GM12873 (cell line): ENCODE results near the gene CD244.

Experiments used
- CTCF ChIP-seq: IDR thresholded peaks from 2 replicates; pipeline ENCODE4 v1.5.1; 2012; ENCODE audit warnings: low read depth, mild to moderate bottlenecking, moderate library complexity, low read length, control low read depth; ENCODE audit not compliant: insufficient read depth; ENCODE audit errors: missing control alignments

CD244 gene

DNA sequence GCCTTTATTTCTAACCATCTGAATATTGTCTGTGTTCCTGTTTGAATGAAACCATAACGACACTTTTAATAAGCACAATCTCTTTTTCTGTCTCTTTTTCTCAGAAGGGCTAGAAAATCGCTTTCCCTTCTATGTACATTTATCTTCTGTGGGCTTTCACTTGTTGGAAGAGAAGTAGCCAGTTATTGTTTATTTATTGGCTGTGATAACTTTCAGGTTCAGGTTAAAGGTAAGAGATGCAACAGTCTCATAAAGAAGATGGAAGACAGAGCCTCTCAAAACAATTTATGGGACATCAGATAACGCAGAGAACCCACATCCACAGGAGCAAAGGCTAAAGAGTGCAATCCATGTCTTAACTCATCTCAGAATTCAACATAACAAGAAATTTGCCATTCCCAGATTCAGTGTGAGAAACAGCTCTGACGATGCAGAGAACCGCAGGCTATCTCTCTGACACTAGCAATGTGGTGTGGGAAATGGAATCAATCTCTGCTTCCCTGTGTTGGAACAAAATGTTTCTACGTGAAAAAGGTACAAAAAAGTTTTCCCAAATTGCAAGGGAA, 4.1 kb upstream of the CD244 start:
- TF ChIP-seq CTCF: no peak

GRCh38 chr1:160866001-160866694, 3.5 kb upstream of the CD244 start:
- TF ChIP-seq CTCF: no peak

GRCh38 chr1:160865337-160865736, 2.6 kb upstream of the CD244 start:
- no peak for TF ChIP-seq CTCF

- TF ChIP-seq CTCF: no peak
Observed at GRCh38 chr1:160864173-160864572, 1.5 kb upstream of the CD244 start.

DNA sequence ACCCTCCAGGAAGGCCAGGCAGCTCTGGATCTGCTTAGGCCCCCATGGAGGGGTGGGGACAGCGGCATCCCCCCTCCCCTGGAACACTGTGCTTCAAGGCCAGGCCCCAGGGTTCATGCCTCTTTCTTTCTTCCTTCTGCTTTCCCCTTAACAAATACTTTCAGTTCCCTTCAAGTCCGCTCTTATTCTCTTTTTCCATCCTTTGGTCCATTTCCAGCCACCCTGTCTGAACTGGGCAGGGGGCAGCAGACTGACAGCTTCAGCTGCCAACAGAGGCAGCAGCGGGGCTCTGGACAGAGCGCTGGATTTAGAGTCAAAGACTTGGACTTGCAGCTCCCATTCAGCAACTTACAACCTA, 1.1 kb upstream of the CD244 start:
- no peak for TF ChIP-seq CTCF

- TF ChIP-seq CTCF: no peak
Observed at GRCh38 chr1:160863061-160863773, 530 bp upstream of the CD244 start.

DNA sequence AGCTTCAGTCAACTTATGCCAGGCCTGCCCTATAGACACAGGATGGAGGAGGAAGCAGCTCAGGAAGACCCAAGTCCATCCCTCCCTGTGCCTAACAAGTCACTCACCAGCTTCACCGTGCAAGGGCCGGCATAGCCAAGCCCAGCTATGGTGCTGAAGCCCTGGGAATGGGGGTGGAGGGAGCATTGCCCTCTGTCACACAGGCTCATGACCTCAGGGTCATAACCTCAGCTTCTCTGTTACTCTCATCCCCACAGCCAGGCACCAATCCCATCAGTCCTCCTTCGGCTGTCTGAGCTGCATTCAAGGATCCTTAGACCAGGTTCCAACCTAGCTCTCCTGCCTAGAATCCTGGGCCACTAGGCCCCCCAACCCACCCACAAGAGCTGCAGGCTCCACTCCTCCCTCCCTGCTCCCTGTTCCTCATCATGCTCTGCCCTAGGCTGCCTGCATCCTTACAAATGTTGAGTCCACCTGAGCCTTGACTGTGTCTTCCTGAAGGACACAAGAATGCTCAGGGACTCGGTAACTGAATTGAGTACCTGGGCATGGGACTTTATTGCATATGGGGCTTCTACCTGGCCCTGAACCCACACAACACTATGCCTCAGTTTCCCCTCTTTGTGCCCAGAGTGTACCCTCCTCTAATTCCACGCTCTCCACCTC, 1.7 kb downstream of the CD244 start:
- TF ChIP-seq CTCF: no peak
